COR-L47 (cell line): ENCODE results near the gene GRWD1.
A peak's percentile ranks its signal among the peaks of the same experiment; 100 is the strongest.

ENCODE experiments used
- DNase-seq: peaks from one replicate; lab custom pipeline; 2025; lab: John Stamatoyannopoulos, UW

GRWD1 gene

DNA sequence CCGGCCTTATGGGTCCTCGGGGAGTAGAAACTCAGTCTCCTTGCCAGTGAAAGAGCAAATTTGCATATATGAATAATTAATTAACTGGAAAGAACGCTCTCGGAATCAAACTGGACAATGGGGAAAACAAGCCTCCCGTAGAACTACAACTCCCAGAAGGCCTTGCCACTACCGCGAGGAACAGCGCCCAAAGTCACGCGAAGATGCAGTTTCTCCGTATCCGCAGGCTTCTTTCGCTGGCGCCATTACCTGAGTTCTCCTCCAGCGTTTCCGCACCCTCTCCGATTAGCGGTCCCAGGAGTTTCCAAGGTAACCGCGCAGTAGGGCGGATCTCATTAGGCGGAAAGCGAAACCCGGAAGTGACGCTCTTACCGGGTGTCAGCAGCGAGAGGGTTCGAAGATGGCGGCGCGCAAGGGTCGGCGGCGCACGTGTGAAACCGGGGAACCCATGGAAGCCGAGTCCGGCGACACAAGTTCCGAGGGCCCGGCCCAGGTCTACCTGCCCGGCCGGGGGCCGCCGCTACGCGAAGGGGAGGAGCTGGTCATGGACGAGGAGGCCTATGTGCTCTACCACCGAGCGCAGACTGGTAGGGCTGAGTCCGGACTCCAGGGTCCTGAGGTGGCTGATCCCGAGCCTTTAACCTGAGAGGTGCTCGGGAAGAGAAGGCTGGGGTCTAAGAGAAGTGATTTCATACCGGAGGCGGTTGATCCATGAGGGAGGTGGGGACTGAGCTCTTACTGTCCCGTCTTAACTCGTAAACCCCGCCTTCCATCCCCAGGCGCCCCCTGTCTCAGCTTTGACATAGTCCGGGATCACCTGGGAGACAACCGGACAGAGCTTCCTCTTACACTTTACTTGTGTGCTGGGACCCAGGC is at the start of gene GRWD1:
TSS of gene GRWD1 (plus strand) at position 378 of the 876 bp plus-strand sequence. CDS start at position 401, 23 bp downstream.
- peak; percentile 98 for DNase-seq

DNA sequence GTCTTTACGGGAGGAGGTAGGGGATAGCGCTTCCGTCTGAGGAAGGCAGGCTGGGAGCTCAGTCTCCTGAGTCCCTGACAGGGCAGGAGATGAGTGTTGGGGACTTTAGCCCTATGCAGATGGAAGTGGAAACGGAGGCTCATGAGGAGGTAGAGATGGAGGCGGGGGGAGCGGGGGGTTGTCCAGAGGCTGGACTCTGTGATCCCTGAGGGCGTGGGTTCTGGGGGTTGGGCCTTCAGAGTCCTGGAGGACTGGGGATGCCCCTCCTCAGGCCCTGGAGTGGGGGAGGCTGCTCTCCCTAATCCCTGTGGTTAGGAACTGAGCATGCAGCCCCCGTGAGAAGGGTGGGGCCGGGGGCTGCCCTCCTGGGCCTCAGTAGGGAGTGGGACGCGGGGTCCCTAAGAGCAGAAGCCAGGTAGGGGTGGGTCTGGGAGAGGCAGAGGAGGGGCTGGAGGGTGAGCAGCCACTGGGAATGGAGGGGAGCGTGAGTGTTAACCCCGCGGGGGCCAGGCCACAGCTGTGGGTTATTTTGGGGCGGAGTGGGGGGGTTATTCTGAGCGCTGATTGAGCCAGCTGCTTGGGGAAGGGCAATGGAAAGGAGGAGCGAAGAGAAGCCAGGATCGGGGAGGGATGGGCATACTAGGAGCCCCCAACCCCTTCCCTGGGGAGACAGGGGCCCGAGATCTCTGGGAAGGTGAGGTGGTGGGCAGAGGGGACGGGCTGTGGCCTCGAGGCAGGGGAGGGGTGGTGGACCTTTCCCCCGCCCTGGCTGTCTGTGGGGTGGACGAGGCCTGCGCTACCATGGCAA is 49.6 kb upstream of the GRWD1 start:
- no peak for DNase-seq

DNA sequence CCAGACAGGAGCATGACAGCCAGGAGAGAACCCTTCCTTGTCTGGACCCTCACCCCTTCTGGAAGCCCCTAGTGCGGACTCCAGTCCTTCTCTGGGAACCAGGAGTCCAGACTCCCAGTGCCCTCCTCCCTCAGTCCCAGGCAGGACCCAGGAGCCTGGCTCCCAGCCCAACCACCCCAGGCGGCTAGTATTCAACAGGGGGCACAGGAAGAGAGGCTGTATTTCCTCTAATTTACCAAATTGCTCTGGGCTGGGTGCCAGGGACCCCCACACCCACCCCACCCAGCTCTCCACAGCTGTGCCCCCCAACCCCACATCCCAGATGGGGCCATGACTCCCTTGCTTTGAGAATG is 49.0 kb upstream of the GRWD1 start:
- DNase-seq = peak; percentile 23

DNA sequence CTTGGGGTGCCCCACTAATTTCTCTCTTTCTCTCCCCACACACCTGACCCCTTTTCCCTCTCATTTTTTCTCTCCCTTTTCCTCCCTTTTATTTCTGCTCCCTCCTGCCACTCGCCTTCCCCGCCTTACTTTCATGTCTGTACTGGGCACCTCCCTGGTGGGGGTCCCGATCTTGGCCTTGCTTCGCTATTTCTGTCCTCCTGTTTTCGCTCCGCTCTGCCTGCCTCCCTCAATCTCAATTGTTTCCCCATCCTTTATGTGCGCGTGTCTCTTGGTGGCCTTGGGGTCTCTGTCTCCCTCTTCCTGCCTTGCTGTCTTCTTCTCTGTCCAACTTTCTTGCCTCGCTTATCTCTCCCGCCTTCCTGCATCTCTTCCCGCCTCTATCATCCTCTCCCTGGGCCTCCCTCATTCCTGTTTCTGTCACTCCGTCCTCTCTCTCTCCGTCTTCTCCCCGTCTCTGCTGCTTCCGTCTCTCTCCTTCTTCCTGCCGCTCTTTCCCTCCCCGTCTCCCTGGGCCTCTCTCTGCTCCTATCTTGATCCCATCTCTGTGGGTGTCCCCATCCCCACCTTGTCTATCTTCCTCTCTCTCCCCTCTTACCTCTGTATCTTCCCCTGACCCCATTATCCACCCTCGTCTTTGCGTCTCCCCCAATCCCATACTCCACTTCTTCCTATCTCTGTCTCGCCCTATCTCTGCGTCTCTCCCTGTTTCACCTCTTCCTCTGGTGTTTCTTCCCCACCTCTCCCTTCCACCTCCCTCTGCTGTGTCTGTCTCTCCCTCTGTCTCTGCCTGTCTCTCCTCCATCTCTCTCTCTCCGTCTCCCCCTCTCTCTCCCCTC is 48.3 kb upstream of the GRWD1 start:
- DNase-seq = no peak

DNA sequence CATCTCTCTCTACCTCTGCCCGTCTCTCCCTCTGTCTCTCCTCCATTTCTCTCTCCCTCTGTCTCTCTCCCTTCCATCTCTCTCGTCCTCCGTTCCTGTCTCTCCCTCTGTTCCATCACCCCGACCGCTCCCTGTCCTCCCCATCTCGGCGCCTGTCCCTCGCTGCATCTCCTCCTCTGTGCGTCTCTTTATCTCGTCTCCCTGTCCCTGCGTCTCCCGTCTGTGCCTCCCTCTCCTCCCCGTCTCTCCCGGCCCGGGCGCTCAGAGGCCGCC is 47.7 kb upstream of the GRWD1 start:
- no peak for DNase-seq

DNA sequence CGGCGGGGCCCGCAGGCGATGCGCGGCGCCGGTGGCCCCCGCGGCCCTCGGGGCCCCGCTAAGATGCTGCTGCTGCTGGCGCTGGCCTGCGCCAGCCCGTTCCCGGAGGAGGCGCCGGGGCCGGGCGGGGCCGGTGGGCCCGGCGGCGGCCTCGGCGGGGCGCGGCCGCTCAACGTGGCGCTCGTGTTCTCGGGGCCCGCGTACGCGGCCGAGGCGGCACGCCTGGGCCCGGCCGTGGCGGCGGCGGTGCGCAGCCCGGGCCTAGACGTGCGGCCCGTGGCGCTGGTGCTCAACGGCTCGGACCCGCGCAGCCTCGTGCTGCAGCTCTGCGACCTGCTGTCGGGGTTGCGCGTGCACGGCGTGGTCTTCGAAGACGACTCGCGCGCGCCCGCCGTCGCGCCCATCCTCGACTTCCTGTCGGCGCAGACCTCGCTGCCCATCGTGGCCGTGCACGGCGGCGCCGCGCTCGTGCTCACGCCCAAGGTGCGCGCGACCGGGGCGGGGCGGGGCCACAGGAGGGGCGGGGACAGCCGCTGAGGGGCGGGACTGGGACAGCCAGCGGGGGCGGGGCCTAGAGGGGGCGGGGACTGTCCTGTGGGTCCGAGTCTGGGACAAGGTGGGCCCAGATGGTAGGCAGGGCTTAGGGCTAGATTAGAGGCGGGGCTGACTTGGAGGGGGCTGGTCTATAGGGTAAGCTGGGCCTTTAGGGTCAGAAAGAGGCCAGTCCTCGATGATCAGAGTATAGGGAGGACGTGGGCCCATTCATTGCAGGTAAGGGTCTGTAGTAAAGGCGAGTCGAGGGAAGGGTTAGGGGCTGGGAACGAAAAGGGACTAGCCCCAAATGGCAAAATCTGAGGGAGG is 47.2 kb upstream of the GRWD1 start:
- peak; percentile 78 for DNase-seq

DNA sequence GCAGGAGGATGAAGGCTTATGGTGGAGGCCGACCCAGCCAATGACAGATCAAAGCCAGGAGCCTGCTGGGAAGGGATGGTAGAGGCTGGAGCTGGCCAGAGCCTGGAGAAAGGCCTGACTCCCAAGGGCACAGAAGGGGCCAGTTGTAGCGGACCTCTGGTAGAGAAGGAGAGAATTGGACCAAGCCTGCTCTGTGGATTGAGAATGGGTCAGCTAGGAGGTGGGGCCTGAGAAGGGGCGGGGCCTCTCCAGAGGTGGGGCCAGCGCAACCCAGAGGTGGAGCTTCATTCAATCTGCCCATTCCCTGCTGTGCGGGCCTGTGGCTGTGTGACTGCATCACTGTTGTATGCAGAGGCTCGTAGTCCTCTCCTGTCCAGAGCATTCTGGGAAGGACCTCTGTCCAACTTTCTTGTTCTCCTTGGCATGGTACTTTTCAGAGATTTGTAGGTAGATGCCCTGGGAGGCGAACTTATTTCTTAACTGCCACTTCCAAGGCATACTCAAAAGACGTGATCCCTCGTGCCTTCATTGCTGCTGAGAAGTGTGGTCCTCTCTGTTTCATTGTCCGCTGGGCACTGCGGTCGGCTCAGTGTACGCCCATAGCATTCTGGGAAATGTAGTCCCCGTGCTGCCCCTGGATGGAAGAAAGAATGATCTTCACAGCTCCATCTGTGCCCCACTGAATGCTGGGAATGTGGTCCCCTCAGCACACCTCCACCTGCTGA is 45.6 kb upstream of the GRWD1 start:
- peak; percentile 30 for DNase-seq

DNA sequence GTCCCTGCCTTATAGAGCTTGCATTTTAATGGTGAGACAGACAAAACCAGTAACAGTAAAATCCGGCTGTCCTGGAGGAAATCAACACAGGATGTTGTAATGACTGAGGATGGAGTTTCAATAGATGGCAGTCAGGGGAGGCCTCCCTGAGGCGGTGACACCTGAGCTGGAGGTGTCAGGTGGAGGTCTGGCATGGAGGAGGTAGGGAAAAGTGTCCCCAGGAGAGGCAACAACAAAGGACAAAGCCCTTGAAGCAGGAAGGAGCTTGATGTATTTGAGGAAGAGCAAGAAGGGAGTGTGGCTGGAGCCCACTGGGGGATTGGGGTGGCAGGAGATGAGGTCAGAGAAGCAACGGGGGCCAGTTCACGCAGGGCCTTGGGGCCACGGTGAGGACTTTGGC is 44.5 kb upstream of the GRWD1 start:
- DNase-seq = no peak

DNA sequence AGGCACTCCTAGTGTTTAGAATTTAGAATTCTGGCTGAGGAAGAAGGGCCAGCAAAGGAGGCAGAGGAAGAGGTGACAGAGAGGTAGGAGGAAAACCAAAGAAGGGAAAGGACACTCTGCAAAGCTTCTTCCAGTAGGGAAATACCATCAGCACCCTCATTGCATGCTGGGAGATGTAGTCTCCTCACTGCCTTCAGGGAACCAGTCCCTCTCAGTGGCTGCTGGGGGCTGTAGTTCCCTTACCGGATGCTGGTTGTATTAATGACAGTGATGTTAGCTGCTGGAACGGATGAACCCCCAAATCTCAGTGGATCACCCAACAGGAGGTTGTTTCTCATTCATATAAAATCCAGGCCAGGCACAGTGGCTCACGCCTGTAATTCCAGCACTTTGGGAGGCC is 42.2 kb upstream of the GRWD1 start:
- DNase-seq = peak; percentile 31

DNA sequence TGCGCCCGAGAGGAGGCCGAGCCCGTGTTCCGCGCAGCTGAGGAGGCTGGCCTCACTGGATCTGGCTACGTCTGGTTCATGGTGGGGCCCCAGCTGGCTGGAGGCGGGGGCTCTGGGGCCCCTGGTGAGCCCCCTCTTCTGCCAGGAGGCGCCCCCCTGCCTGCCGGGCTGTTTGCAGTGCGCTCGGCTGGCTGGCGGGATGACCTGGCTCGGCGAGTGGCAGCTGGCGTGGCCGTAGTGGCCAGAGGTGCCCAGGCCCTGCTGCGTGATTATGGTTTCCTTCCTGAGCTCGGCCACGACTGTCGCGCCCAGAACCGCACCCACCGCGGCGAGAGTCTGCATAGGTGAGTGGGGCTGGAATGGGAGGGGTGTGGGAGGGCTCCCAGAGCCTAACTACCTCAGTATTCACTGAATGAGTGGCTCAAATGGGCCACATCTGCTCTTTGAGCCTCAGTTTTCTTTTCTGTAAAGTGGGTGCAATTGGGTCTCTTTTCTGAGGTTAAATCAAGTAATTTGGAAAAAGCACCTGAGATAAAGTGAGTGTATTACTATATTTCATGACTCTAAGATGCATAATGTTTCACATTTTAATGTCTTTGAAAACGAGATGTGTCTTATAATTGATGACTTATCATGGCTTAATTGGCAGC is 40.6 kb upstream of the GRWD1 start:
- no peak for DNase-seq

DNA sequence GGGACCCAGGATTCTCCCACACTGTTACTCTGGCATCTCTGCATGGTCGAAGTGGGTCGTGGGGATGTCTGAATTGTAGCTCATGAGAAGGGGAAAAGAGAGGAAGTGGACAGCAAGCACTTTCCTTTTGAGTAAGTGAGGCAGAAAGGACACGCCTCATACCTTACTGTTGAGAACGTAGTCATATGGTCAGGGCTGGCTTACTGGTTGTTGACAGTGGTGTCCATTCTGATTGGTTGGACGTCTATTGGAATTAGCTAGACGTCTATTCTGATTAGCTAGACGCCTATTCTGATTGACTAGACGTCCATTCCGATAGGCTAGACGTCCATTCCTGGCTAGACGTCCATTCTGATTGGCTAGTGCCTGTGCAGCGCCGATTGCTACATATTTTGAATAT is 39.9 kb upstream of the GRWD1 start:
- DNase-seq = no peak

DNA sequence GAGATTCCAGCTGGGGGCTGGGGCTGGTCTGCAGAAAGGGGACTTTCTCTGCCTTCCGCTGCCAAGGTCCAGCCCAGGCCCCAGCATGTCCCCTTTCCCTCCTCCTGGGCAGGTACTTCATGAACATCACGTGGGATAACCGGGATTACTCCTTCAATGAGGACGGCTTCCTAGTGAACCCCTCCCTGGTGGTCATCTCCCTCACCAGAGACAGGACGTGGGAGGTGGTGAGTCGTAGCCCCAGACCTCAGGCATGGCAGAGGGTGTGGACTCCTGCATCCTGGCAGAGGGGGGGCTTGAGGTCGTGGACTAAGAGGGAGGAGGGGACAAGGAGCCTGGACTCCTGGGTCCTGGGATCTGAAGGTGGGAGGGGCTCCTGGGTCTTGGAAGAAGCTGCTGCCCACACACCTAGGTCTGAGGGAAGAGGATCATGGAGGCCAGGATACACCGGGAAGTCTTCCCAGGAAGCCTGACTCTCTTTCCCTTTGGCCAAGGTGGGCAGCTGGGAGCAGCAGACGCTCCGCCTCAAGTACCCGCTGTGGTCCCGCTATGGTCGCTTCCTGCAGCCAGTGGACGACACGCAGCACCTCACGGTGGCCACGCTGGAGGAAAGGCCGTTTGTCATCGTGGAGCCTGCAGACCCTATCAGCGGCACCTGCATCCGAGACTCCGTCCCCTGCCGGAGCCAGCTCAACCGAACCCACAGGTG is 31.8 kb upstream of the GRWD1 start:
- DNase-seq = no peak

DNA sequence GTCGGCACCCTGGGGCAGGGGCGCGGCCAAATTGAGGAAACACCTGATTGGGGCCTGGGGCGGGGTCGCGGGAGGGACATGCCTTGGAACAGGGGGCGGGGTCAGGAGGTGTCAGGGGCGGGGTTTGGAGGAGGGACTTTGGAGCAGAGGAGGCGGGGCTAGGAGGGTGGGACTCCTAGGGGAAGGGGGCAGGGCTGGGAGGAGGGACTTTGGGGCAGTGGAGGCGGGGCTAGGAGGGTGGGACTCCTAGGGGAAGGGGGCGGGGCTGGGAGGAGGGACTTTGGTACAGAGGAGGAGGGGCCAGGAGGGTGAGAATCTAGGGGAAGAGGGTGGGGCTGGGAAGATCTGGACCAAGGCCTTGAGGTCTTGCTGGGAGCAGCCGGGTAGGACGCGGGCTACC is 30.4 kb upstream of the GRWD1 start:
- no peak for DNase-seq

DNA sequence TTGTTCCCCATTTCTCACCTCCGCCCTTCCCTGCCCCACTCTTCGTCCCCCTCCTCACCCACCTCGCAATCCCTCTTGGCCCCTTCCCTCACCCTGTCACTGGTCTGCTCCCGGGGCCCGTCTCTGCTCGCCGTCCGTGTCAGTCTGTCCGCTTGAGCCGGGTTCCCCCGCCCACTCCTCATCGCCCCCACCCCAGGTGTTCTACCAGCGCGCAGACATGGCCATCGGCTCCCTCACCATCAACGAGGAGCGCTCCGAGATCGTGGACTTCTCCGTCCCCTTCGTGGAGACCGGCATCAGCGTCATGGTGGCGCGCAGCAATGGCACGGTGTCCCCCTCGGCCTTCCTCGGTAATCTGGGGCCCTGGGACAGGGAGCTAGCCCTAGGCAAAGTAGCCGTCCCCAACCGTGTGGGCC is 30.0 kb upstream of the GRWD1 start:
- DNase-seq = no peak

DNA sequence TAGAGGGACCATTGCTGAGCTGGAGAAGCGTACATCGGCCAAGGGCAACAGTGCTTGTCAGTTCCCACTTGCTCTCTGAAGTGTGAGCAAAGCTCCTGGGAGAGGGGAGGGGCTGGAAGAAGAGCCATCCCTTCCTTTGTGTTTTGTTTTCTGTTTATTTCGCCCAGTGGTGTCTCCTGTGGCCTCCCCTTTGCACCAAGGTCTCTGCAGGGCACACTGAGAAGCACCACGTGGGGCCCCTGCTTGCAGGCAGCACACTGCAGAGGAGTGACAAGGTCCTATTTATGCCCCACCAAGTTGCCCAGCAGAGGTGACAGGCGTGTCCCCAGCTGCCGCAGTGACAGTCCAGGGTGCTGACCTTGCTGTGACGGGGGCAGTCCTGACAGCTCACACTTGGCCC is 28.4 kb upstream of the GRWD1 start:
- no peak for DNase-seq

DNA sequence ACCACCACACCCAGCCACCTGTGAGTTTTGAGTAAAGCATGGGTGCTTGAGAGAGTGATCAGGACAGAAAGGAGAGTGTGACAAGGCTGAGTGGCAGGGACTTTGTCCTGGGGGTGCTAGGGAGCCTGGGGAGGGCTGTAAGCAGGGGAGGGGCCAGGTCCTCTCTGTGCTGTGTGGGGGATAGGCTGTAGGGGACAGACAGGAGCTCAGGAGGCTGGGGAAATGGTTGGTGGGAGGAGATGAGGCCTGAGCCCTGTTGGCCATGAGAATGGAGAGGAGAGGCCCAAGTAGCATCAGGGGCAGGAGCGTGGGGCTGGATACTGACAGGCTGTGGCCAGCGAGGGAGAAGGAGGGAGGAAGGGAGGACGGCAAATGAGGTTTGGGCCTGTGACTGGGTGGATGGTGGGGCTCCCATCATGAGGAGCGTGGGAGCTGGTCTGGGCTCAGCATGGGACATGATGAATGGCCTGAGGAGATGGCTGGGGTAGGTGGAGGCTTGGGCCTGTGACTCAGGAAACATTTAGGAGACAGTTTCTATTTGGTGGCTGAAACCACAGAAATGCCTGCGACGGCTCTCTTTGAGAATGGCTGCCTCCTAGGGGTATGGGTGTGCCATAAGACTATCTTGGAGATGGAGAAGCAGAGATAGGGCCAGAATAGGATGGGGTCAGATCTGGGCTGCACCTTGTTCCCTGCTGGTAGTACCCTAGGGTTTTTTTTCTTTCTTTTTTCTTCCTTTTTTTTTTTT is 27.3 kb upstream of the GRWD1 start:
- no peak for DNase-seq

DNA sequence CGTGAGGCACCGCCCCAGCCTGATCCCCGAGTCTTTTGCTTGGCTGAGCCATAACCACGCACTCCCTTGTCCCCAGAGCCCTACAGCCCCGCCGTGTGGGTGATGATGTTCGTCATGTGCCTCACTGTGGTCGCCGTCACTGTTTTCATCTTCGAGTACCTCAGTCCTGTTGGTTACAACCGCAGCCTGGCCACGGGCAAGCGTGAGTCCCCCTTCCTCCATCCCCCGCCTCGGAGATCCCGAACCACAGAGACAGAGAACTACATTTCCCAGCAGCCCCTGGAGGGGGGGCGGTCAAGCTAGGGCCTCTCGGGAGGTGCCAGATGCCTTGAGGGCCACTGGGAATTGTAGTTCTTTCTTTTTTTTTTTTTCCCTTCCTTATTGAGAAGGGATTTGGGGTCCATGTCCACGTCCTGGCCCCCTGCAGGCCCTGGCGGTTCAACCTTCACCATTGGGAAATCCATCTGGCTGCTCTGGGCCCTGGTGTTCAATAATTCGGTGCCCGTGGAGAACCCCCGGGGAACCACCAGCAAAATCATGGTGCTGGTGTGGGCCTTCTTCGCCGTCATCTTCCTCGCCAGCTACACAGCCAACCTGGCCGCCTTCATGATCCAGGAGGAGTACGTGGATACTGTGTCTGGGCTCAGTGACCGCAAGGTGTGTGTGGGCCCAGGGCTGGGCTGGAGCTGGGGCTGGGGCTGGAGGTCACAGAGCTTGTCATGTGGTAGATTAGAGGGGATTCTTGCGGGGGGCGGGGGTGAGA is 26.4 kb upstream of the GRWD1 start:
- no peak for DNase-seq

DNA sequence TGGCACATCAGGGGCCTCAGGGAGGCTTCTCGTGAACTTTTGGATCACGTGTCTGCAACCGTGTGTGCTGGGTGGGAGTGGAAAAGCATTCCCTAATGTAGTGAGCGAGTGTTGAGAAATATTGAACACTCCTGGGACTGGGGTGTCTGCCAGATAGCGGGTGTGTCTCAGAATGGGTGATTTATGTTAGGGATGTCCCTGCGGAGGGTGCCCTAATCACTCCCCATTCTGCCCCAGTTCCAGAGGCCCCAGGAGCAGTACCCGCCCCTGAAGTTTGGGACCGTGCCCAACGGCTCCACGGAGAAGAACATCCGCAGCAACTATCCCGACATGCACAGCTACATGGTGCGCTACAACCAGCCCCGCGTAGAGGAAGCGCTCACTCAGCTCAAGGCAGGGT is 24.2 kb upstream of the GRWD1 start:
- no peak for DNase-seq
